Ishikawa (cell line): ENCODE measurements around the gene KIF13A.

Source experiments
- CEBPB ChIP-seq: IDR thresholded peaks from 2 replicates; pipeline ENCODE4 v1.6.1; 2012
- CREB1 ChIP-seq: IDR thresholded peaks from 2 replicates; pipeline ENCODE4 v1.6.1; 2012; ENCODE audit warnings: low read depth
- EGR1 ChIP-seq: IDR thresholded peaks from 2 replicates; pipeline ENCODE4 v1.6.1; 2012
- EP300 ChIP-seq: IDR thresholded peaks from 2 replicates; pipeline ENCODE4 v1.6.1; 2012; ENCODE audit warnings: borderline replicate concordance
- FOXM1 ChIP-seq: IDR thresholded peaks from 2 replicates; pipeline ENCODE4 v1.6.1; 2012; ENCODE audit warnings: low read depth, borderline replicate concordance
- NFIC ChIP-seq: IDR thresholded peaks from 2 replicates; pipeline ENCODE4 v1.6.1; 2012
- RAD21 ChIP-seq: IDR thresholded peaks from 2 replicates; pipeline ENCODE4 v1.6.1; 2012; ENCODE audit warnings: low read depth
- TAF1 ChIP-seq: IDR thresholded peaks from 2 replicates; pipeline ENCODE4 v1.6.1; 2012; ENCODE audit warnings: low read depth, mild to moderate bottlenecking
- TCF12 ChIP-seq: IDR thresholded peaks from 2 replicates; pipeline ENCODE4 v1.6.1; 2012; ENCODE audit warnings: low read depth
- TEAD4 ChIP-seq: IDR thresholded peaks from 2 replicates; pipeline ENCODE4 v1.6.1; 2012
- YY1 ChIP-seq: IDR thresholded peaks from 2 replicates; pipeline ENCODE4 v1.6.1; 2012; ENCODE audit warnings: low read depth
- ZBTB7A ChIP-seq: IDR thresholded peaks from 2 replicates; pipeline ENCODE4 v1.6.1; 2012; ENCODE audit warnings: low read depth
- TF ChIP-seq, protein P1 (sequence below): IDR thresholded peaks from 2 replicates; pipeline ENCODE4 v1.6.1; 2012
- TF ChIP-seq, protein P2 (sequence below): IDR thresholded peaks from 2 replicates; pipeline ENCODE4 v1.6.1; 2012
- TF ChIP-seq, protein P3 (sequence below): IDR thresholded peaks from 2 replicates; pipeline ENCODE4 v1.6.1; 2012; ENCODE audit warnings: low read depth, mild to moderate bottlenecking

Gene KIF13A

DNA sequence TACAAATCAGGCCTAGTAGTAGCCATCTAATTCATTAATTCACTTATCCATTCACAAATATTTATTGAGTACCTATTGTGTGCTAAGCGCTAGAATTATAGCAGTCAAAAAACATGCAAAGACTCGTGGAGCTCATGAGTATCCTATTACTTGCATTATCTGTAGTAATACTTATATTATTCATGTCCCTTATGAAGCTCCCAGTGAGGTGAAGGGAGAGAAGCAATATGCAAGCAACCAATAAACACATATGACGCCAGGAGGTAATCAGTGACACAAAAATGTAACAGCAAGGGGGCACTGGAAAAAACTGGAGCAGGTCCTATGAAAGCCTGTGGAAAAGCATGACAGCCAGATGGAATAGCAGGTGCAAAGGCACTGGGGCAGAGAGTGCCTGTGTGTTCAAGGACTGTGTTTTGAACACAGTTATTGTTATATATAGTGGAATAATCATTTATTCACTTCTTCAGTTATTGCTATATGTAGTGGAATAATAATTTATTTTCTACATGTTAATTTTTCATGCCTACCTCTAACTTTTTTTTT, 109.5 kb downstream of the KIF13A start:
- TF ChIP-seq, protein P1, sequence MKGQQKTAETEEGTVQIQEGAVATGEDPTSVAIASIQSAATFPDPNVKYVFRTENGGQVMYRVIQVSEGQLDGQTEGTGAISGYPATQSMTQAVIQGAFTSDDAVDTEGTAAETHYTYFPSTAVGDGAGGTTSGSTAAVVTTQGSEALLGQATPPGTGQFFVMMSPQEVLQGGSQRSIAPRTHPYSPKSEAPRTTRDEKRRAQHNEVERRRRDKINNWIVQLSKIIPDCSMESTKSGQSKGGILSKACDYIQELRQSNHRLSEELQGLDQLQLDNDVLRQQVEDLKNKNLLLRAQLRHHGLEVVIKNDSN = no peak
- no peak for TF ChIP-seq CEBPB
- TF ChIP-seq, protein P2, sequence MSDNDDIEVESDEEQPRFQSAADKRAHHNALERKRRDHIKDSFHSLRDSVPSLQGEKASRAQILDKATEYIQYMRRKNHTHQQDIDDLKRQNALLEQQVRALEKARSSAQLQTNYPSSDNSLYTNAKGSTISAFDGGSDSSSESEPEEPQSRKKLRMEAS = no peak
- TF ChIP-seq TEAD4 = no peak
- no peak for TF ChIP-seq RAD21
- no peak for TF ChIP-seq ZBTB7A
- TF ChIP-seq CREB1 = no peak

DNA sequence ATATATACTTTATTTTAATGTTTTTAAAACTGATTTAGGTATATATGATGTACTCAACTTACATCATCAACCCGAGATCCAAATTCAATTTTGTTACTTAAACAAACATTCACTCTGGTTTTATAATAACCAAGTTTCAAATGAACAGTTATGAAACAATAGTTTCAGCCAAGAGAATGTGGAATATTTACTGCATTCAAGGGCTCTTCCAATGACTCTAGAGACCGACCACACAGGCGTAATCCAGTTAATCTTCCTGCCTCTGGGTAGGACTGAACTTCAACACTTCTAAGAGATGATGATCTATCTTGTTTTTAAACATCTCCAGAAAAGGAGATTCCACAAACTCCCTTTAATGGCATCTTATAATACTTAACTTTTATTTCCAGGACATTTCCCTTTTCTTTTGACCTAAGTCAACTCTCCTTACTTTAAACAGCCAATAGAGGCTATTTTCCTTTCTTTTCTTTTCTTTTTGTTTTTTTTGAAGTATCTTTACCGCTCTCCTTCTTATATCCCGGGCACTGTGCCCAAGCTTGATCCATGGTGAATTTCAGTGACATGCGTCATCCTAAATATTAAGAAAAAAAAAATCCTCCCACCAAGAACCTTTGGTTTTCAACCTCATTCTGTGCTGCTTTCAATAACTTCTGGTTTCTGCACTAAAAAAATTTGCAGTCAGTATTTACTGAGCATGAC, 110.1 kb downstream of the KIF13A start:
- TF ChIP-seq CEBPB (no peak), CREB1 (no peak), FOXM1 (no peak), YY1 (no peak), TAF1 (no peak), RAD21 (no peak), EP300 (no peak)
- TF ChIP-seq, protein P3, sequence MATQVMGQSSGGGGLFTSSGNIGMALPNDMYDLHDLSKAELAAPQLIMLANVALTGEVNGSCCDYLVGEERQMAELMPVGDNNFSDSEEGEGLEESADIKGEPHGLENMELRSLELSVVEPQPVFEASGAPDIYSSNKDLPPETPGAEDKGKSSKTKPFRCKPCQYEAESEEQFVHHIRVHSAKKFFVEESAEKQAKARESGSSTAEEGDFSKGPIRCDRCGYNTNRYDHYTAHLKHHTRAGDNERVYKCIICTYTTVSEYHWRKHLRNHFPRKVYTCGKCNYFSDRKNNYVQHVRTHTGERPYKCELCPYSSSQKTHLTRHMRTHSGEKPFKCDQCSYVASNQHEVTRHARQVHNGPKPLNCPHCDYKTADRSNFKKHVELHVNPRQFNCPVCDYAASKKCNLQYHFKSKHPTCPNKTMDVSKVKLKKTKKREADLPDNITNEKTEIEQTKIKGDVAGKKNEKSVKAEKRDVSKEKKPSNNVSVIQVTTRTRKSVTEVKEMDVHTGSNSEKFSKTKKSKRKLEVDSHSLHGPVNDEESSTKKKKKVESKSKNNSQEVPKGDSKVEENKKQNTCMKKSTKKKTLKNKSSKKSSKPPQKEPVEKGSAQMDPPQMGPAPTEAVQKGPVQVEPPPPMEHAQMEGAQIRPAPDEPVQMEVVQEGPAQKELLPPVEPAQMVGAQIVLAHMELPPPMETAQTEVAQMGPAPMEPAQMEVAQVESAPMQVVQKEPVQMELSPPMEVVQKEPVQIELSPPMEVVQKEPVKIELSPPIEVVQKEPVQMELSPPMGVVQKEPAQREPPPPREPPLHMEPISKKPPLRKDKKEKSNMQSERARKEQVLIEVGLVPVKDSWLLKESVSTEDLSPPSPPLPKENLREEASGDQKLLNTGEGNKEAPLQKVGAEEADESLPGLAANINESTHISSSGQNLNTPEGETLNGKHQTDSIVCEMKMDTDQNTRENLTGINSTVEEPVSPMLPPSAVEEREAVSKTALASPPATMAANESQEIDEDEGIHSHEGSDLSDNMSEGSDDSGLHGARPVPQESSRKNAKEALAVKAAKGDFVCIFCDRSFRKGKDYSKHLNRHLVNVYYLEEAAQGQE = no peak
- TF ChIP-seq, protein P1 = no peak

DNA sequence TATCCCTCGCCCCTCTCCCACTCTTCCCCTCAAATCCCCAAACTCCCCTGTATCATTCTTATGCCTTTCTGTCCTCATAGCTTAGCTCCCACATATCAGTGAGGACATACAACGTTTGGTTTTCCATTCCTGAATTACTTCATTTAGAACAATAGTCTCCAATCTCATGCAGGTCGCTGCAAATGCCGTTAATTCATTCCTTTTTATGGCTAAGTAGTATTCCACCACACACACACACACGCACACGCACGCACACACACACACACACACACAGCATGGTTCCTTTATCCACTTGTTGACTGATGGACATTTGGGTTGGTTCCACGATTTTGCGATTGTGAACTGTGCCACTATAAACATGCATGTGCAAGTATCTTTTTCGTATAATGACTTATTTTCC, 112.7 kb downstream of the KIF13A start:
- TF ChIP-seq TAF1 = no peak
- no peak for TF ChIP-seq RAD21
- TF ChIP-seq CREB1 = no peak
- no peak for TF ChIP-seq TCF12
- no peak for TF ChIP-seq TEAD4
- TF ChIP-seq, protein P3 = no peak
- no peak for TF ChIP-seq ZBTB7A
- no peak for TF ChIP-seq FOXM1
- TF ChIP-seq, protein P1 = no peak
- TF ChIP-seq NFIC = no peak
- no peak for TF ChIP-seq YY1
- TF ChIP-seq, protein P2 = no peak
- TF ChIP-seq CEBPB = no peak
- TF ChIP-seq EP300 = no peak
- no peak for TF ChIP-seq EGR1

DNA sequence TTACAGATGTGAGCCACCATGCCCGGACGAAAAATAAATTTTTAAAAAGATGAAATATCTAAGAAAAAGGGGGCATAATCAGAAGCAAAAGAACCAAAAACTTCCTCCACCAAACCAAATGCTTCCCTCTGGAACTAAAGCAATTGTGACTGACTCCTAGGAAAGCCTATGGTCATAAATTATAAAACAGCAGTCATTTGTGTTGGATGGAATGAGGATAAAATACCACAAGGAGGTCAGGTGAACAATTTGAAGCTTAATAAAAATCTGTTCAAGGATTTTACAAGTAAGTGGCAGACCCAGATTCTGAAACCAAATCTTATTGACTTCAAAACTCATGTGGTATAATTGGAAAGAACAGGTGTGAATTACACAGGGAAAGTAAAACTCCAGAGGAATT, 114.5 kb downstream of the KIF13A start:
- TF ChIP-seq, protein P2 = no peak
- TF ChIP-seq, protein P3 = no peak
- TF ChIP-seq EP300 = no peak
- TF ChIP-seq YY1 = no peak
- no peak for TF ChIP-seq EGR1
- no peak for TF ChIP-seq CREB1
- TF ChIP-seq TEAD4 = no peak
- TF ChIP-seq TCF12 = no peak
- TF ChIP-seq RAD21 = no peak
- TF ChIP-seq FOXM1 = no peak
- TF ChIP-seq CEBPB = no peak
- TF ChIP-seq NFIC = no peak
- TF ChIP-seq, protein P1 = no peak
- no peak for TF ChIP-seq TAF1
- no peak for TF ChIP-seq ZBTB7A
